Endodermal cell (in vitro differentiated cells): ENCODE results near the gene PDZK1. TPM values are rescaled to one million over a fixed set of nuclear protein-coding genes. Genes with fewer than 3 reads are reported as not detected.
"Not testable (repeated sequence)": the region's sequence is repeated elsewhere in the genome, so short reads cannot be mapped to it uniquely, and the experiment has no call there.

Experiments
- DNase-seq: peaks from one replicate; pipeline ENCODE4 v3.0.0-alpha.2; 2017
- H3K27ac ChIP-seq: 2 replicates; pipeline ENCODE4 v1.5.1; 2013; ENCODE audit warnings: mild to moderate bottlenecking, low read depth, low read length, moderate library complexity
- H3K27me3 ChIP-seq: 2 replicates; pipeline ENCODE4 v1.6.1; 2013; ENCODE audit warnings: mild to moderate bottlenecking, low read length, moderate library complexity; ENCODE audit not compliant: insufficient read depth, control insufficient read depth, poor library complexity, severe bottlenecking
- H3K36me3 ChIP-seq: 2 replicates; pipeline ENCODE4 v1.7.0; 2013; ENCODE audit warnings: mild to moderate bottlenecking, low read length, moderate library complexity; ENCODE audit not compliant: control insufficient read depth, insufficient read depth
- H3K4me1 ChIP-seq: one replicate; pipeline ENCODE4 v1.7.0; 2013; ENCODE audit warnings: low read length; ENCODE audit not compliant: control insufficient read depth, insufficient read depth
- H3K4me3 ChIP-seq: 2 replicates; pipeline ENCODE4 v1.5.1; 2013; ENCODE audit warnings: mild to moderate bottlenecking, low read length, moderate library complexity
- H3K9ac ChIP-seq: 2 replicates; pipeline ENCODE4 v1.6.1; 2013; ENCODE audit warnings: mild to moderate bottlenecking, low read length, moderate library complexity; ENCODE audit not compliant: poor library complexity, severe bottlenecking; ENCODE audit errors: extremely low read depth
- H3K9me3 ChIP-seq: 2 replicates; pipeline ENCODE4 v1.6.1; 2013; ENCODE audit warnings: mild to moderate bottlenecking, low read length, moderate library complexity; ENCODE audit not compliant: control insufficient read depth
- H3K27ac Mint-ChIP-seq: 2 replicates; pipeline ENCODE4 v1.8.0; 2020; ENCODE audit warnings: mixed read lengths
- H3K27me3 Mint-ChIP-seq: 2 replicates; pipeline ENCODE4 v1.8.0; 2021; ENCODE audit warnings: mild to moderate bottlenecking, mixed read lengths; ENCODE audit not compliant: insufficient read depth
- H3K36me3 Mint-ChIP-seq: 2 replicates; pipeline ENCODE4 v1.8.0; 2020; ENCODE audit warnings: low read depth, mixed read lengths
- H3K4me1 Mint-ChIP-seq: 2 replicates; pipeline ENCODE4 v1.8.0; 2020; ENCODE audit warnings: mixed read lengths
- H3K4me3 Mint-ChIP-seq: 2 replicates; pipeline ENCODE4 v1.8.0; 2020; ENCODE audit warnings: mild to moderate bottlenecking, moderate library complexity, mixed read lengths
- H3K9me3 Mint-ChIP-seq: 2 replicates; pipeline ENCODE4 v1.8.0; 2020; ENCODE audit warnings: mild to moderate bottlenecking, mixed read lengths
- WGBS, 2 experiments: methylation state at CpG; one replicate each; pipeline versions ENCODE4 v1.1.5 to v1.1.7; 2013; ENCODE audit warnings: missing lambda C conversion rate in 2 of 2, mixed read lengths in 1 of 2; ENCODE audit not compliant: insufficient coverage in 1 of 2, insufficient read length in 1 of 2; 5-methylcytosine and 5-hydroxymethylcytosine counted together
- total RNA-seq, 2 donors: library from RNA; stranded (reverse); fragmentation: NEBNext Ultra II Directional in 1 of 2; extraction: Animal tissue kit (Norgen Biotek cat#: 25700) in 1 of 2; gene quantifications; 2 replicates in 1 of 2; 3 replicates in 1 of 2; pipeline ENCODE4 v1.2.1, GENCODE V29; 2021

The PDZK1 gene
- total RNA-seq, 2 donors from 2014 or later = 47.2 to 51.8 TPM

DNA sequence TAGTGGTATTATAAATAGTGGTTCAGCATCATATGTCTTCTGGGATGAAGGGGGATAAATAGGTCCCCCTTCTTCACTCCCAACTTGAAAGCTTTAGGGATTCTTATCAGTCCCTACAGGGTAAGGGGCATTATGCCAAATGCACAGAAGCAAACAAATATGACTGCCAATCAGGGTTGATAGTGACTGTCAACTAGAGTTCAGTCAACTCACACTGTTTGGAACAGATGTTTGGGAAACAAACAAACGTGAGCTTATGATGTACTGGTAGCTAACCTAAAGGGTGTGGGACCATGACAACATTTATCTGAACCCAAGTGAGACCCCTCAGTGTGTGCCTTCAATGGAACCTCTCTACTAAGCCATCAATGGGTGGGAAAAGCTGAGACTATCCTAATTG lies 34.0 kb downstream of the PDZK1 start:
- H3K4me3 ChIP-seq, H3K4me1 ChIP-seq, H3K4me3 Mint-ChIP-seq, H3K36me3 ChIP-seq, DNase-seq, H3K27ac ChIP-seq, H3K27me3 Mint-ChIP-seq, H3K9me3 ChIP-seq, H3K9ac ChIP-seq, H3K9me3 Mint-ChIP-seq, H3K27me3 ChIP-seq, H3K27ac Mint-ChIP-seq: not testable (repeated sequence)
- H3K4me1 Mint-ChIP-seq = peaks cover 11% of the 10 kb centered on the region
- H3K36me3 Mint-ChIP-seq = peaks cover 16% of the 10 kb centered on the region
- WGBS, 2 experiments = no CpG with 5 or more reads among the region's 1 CpG

DNA sequence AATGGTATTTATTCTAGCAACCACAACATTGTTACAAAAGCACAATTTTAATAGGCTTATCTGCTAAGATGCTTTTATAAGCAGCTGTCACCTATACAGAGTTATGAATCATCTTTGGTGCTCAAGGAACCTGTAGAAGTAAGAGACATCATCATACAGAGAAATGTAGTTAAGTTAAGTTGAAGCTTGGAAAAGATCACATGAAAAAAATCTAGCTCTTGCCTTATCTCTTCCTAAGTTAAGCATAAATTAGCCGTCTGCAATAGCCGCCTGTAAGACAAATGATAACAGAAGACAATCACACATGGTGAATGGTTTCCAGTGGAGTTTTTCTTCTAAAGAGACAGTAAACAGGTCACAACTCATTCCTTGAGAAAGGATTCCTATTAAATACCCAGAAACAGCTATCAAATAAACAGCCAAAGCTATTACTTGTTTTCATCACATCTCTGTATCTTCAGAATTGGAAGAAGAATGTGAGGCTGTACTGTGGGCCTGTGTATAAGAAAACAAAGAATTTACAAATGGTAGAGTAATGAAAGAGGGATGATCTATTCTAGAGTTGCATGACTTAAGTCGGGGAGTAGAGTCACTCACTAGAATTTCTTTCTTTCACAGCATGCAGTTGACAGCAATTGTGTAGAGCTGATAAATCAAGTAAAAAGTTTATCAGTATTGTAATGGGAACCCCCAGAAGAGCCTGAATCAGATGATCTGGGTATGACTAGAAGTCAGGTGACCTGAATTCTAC lies 36.0 kb downstream of the PDZK1 start:
- no CpG with 5 or more reads among the region's 3 CpGs for WGBS, 2 experiments
- peaks cover 23% of the 10 kb centered on the region for H3K36me3 Mint-ChIP-seq
- peaks cover 11% of the 10 kb centered on the region for H3K4me1 Mint-ChIP-seq
- not testable (repeated sequence) for H3K27me3 ChIP-seq, H3K27ac ChIP-seq, H3K9ac ChIP-seq, H3K4me3 Mint-ChIP-seq, H3K4me3 ChIP-seq, DNase-seq, H3K27me3 Mint-ChIP-seq, H3K9me3 ChIP-seq, H3K4me1 ChIP-seq, H3K9me3 Mint-ChIP-seq, H3K36me3 ChIP-seq
- peak overlapping the region; percentile 53 for H3K27ac Mint-ChIP-seq

DNA sequence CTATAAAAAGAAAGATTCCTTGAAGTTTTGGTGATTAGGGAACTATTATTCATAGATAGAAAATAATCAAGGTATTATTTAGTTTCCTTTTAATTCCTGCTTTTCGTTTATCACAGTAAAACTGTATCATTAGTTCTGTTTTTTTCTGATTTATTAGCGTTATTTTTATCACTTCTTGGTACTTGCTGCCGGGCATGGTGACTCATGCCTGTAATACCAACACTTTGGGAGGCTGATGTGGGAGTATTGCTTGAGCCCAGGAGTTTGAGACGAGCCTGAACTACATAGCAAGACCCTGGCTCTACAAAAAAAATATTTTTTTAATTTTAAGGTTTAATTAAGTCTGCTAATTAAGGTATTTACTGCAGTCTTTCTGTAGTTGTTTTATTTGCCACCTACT lies 42.2 kb downstream of the PDZK1 start:
- not testable (repeated sequence) for H3K27ac Mint-ChIP-seq, H3K9me3 Mint-ChIP-seq, H3K4me3 Mint-ChIP-seq, H3K27me3 Mint-ChIP-seq, H3K9ac ChIP-seq, H3K27me3 ChIP-seq, H3K9me3 ChIP-seq, H3K36me3 ChIP-seq, H3K4me1 Mint-ChIP-seq, H3K4me1 ChIP-seq, H3K4me3 ChIP-seq, DNase-seq, H3K27ac ChIP-seq
- peaks cover 15% of the 10 kb centered on the region for H3K36me3 Mint-ChIP-seq
- 96% methylated on average over 2 of the region's 4 CpGs; no CpG with 5 or more reads in 1 of the 2 experiments for WGBS, 2 experiments

DNA sequence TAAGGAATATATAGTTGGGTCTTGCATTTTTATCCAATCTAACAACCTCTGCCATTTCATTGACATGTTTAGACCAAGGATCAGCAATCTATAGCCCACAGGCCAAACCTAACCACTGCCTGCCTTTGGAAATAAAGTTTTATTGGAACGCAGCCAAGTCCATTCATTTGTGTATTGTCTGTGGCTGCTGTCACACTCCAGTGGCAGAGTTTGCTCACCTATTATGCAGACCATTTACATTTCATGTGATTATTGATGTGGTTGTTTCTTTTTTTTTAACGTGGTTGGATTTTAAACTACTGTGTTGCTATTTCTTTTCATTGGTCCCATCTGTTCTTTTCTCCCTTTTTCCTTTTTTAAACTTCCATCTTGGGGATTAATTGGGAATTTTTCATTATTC lies 44.7 kb downstream of the PDZK1 start:
- not testable (repeated sequence) for H3K4me1 Mint-ChIP-seq, H3K27me3 ChIP-seq, H3K9me3 ChIP-seq, H3K27ac Mint-ChIP-seq, H3K4me1 ChIP-seq, H3K9ac ChIP-seq, H3K27ac ChIP-seq, H3K9me3 Mint-ChIP-seq, H3K4me3 ChIP-seq, H3K4me3 Mint-ChIP-seq, H3K27me3 Mint-ChIP-seq, DNase-seq, H3K36me3 ChIP-seq
- 92% methylated on average over 1 of the region's 2 CpGs; no CpG with 5 or more reads in 1 of the 2 experiments for WGBS, 2 experiments
- peaks cover 14% of the 10 kb centered on the region for H3K36me3 Mint-ChIP-seq

DNA sequence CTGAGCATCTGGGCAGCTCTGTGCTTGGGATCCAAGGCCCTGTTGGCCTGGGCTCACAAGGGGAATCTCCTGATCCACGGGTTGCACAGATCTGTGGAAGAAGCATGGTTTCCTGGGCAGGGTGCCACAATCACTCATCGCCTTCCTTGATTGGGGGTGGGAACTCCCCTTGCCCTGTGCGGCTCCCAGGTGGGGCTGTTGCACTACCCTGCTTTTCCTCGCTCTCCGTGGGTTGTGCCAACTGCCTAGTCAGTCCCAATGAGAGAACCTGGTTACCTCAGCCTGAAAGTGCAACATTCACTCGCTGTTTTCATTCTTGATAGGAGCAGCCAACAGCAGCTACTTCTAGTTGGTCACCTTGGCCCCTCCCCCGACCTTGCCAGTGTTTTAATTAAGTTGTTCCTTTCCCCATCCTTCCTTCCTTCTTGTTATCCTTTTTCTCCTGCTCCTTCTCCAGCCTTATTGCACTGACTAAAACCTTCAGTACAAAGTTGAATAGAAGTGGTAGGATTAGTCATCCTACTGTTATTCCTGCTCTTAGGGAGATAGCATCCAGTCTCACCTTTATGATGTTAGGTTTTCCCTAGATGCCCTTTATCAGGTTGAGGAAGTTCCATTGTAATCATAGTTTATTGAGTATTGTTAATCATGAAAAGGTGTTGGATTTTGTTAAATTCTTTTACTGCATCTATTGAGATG lies 50.8 kb downstream of the PDZK1 start:
- not testable (repeated sequence) for H3K27me3 Mint-ChIP-seq, H3K27me3 ChIP-seq, H3K4me3 ChIP-seq, H3K9me3 Mint-ChIP-seq, H3K4me3 Mint-ChIP-seq, H3K4me1 ChIP-seq, H3K9ac ChIP-seq, H3K27ac ChIP-seq, H3K4me1 Mint-ChIP-seq, H3K36me3 ChIP-seq, H3K27ac Mint-ChIP-seq, H3K9me3 ChIP-seq
- peak; percentile 32 for DNase-seq
- peaks cover 15% of the 10 kb centered on the region for H3K36me3 Mint-ChIP-seq
- WGBS, 2 experiments = 85% methylated on average over 4 of the region's 7 CpGs; no CpG with 5 or more reads in 1 of the 2 experiments

DNA sequence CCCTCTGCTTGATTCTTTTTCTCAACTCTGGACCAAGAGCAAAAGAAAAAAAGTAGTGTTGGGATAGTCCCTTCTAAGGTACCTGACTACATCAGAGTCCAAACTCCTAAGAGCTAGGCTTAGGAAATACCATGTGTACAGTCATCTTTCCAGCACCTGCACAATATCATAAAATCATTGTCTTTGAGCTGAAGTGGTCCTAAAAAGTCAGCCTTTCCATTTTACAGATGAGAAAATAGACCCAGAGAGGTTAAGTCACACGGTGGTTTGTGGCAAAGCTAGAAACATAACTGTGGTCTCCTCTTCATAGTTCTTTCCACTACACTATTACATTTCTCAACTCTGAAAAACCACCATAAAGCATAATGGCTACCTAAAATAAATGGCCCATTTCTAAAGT lies 63.2 kb downstream of the PDZK1 start:
- not testable (repeated sequence) for H3K27me3 Mint-ChIP-seq, H3K4me1 Mint-ChIP-seq, H3K36me3 Mint-ChIP-seq

DNA sequence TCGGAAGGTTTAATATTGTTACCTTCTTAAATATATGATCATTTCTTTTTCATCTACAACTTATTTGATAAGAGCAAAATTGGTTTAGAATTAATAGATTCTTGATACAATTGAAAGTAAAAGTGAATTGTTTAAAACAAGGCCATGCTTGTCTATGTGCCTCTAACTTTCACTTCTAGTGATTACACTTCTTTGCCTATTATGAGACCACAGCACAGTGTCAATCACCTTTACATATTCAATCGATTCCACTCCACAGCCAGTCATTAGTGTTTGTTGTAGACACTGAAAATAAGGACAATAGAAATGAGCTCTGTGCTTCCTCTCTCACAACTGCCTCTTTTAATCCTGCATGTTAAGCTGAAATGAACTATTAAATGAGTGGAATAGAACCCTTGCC lies 65.3 kb downstream of the PDZK1 start:
- H3K9me3 ChIP-seq, H3K9ac ChIP-seq, H3K4me1 Mint-ChIP-seq, H3K4me1 ChIP-seq, H3K4me3 Mint-ChIP-seq, H3K9me3 Mint-ChIP-seq, H3K27me3 ChIP-seq, H3K36me3 Mint-ChIP-seq, H3K4me3 ChIP-seq, H3K36me3 ChIP-seq, H3K27ac ChIP-seq, DNase-seq, H3K27ac Mint-ChIP-seq, H3K27me3 Mint-ChIP-seq: not testable (repeated sequence)
- no CpG with 5 or more reads among the region's 2 CpGs for WGBS, 2 experiments

More for the DNA sequence above, 63.2 kb downstream of the PDZK1 start:
- H3K9ac ChIP-seq, H3K9me3 Mint-ChIP-seq, H3K27ac Mint-ChIP-seq, H3K4me3 ChIP-seq, DNase-seq, H3K27ac ChIP-seq, H3K4me3 Mint-ChIP-seq, H3K9me3 ChIP-seq, H3K4me1 ChIP-seq, H3K27me3 ChIP-seq, H3K36me3 ChIP-seq: not testable (repeated sequence)
- no CpG with 5 or more reads among the region's 1 CpG for WGBS, 2 experiments
